ENCODE data around the gene LDLRAP1.
"Not testable (repeated sequence)": the region's sequence is repeated elsewhere in the genome, so short reads cannot be mapped to it uniquely, and the experiment has no call there.

The LDLRAP1 gene

GRCh38 chr1:25543425-25544242 lies at the start of gene LDLRAP1:
Gene LDLRAP1, plus strand, starts transcription at chr1:25543606. Its CDS starts 93 bp downstream, at chr1:25543699.
- peak; percentile 22 for DNase-seq

- DNase-seq = no peak
Observed at GRCh38 chr1:25494952-25495351, 48.5 kb upstream of the LDLRAP1 start.

DNA sequence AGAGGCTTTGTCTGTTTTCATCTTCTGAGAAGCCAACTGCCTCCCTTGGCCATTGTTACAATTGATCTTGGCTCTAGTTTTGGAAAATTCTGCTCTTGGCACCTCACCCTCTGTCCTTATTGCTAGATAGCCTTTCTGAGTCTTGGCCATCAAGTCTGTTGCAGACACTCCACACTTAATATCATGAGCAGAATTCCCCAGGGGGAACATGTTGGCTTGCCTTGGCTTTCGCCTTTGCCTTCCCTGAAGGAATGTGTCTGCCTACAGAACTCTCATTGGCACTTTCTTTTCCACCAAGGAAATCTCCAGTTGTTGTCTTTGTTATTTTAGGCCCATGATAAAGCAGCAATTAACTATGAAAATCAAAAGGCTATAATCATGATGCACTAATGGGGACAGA lies 42.7 kb upstream of the LDLRAP1 start:
- DNase-seq = no peak

DNA sequence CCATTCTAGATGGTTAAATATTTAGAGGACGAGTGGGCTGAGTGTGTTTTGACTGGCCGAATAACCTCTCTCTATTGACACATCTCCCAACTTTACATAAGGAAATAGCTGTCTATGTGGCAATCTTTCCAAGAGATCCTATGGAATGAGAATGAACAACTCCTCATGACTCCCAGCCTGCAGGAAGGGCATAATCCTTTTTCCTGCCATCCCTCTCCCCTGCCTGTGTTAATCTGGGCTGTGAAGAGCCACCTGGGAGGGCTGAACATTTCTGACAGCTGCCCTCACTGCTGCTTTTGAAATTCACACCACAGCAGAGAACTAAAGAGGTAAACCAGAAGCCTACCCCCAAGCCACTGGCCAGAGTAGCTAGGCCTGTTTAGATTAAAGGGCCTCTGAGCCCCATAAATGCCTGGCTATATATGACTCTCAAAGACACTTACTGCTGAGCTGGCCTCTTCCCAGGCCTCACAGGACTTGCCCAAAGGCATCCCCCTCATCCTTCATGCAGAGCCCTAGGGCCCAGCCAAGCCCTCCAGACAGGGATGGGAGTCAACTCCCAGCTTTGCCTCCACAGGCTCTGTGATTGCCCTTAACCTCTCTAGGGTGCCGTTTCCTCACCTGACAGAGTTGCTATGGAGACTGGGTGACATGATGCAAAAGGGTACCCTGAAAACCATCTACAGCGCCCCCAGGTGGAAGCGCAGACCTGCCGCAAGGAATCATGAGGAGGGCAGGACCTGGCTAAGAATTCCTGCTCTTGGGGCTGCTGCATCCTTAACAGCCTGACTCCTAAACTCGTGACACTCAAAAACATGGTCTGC lies 42.0 kb upstream of the LDLRAP1 start:
- DNase-seq = no peak

GRCh38 chr1:25502957-25503356 lies 40.4 kb upstream of the LDLRAP1 start:
- DNase-seq = no peak

DNA sequence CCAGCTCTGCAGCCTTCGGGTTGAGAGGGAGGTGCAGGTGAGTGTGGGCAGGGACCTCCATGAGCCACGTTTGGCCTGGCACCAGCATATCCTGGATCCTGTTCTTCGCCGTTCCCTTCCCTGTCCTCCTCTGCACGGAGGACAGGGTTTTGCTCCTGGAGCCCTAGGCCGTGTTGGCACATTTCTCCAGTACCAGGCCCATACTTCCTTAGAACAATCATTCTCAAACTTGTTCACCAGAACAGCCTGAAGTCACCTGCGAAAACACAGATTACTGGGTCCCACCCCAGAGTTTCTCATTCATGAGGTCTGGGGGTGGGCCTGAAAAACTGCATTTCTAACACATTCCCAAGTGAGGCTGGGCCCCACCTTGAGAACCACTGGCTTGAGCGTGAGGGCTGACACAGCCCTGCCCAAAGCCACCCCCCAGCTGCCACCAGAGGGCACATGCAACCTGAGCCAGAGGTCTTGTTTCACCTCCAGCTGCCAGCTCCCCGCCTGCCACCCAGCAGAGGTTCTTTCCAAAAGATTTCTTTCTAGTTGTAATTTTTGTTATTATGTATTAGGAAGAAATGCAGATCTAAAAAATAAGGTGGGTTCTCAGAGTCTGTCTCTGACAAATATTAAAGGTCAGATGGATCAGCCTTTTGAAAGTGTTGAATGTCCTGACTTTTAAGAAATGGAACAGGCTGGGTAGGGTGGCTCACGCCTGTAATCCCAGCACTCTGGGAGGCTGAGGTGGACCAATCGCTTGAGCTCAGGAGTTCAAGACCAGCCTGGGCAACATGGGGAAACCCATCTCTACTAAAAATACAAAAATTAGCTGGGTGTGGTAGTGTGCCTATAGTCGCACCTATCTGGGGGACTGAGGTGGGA lies 39.6 kb upstream of the LDLRAP1 start:
- DNase-seq = no peak

DNA sequence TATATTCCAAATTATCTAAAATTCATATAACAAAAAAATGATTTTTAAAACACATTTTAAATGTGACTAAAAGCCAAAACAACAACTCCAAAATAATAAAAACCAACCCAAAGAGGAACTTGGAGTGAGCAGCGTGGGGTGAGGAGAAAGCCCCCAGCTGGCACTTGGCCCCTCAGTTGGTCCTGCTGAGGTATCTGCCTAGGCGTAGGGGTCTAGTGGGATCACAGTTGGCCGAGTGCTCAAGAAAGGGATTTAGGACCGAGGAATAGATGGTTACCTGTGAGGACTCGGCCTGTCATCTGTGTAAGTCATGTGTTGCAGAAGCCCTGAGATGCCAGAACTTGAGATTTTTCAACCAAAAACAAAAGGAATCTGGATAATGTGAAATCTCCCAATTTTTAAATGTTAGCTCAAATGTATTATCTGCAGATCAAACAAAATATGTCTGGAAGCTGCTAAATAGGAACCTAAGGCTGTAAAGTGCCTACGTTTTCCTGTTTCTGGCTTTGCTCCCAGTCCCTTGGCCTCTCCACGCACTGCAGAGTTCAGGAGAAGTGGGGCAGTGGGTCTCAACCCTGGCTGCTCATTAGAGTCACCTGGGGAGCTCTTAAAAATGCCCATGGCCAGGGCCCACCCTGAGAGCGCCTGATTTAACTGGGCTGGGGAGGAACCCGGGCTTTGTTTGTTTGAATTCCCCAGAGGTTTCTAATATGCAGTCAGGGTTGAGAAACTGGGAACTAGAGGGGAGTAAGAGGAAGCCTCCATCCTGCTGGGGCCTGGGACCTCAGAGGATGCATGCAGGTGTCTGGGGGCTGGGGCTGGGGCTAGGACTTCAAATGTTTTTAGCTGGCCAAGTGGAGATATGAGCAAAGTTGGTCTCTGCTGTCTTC lies 38.5 kb upstream of the LDLRAP1 start:
- peak; percentile 45 for DNase-seq

DNA sequence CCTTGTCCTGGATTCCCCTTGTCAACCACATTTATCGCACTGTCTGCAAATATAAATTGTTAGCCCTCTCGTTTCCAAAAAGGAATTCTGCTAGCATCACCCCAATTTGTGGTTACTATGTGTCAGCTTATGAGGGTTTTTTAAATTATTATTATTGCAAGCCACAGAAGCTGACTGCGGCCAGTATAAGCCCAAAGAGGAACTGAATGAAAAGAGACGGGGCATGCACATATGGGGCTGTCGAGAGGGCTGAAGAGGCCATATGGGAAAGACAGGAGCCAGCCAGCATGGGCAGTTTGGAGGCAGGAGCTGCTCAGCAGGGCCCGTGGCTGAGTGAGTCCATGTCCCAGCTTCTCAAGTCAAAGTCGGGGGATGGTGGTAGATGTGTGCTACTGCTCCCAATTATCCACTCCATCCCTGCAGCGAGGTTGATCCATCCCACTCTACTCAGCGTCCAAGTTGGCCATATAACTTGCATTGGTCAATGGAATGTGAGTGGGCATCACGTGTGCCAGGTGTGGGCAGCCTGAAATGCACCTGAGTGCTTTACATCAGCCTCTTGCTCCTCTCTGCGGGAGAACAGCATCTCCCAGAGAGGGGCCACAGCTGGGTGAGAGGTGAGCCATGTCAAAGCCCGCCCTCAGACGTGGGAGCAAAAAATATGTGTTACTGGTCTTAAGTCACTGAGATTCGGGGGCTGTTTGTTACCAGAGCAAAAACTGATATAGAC lies 37.6 kb upstream of the LDLRAP1 start:
- no peak for DNase-seq

DNA sequence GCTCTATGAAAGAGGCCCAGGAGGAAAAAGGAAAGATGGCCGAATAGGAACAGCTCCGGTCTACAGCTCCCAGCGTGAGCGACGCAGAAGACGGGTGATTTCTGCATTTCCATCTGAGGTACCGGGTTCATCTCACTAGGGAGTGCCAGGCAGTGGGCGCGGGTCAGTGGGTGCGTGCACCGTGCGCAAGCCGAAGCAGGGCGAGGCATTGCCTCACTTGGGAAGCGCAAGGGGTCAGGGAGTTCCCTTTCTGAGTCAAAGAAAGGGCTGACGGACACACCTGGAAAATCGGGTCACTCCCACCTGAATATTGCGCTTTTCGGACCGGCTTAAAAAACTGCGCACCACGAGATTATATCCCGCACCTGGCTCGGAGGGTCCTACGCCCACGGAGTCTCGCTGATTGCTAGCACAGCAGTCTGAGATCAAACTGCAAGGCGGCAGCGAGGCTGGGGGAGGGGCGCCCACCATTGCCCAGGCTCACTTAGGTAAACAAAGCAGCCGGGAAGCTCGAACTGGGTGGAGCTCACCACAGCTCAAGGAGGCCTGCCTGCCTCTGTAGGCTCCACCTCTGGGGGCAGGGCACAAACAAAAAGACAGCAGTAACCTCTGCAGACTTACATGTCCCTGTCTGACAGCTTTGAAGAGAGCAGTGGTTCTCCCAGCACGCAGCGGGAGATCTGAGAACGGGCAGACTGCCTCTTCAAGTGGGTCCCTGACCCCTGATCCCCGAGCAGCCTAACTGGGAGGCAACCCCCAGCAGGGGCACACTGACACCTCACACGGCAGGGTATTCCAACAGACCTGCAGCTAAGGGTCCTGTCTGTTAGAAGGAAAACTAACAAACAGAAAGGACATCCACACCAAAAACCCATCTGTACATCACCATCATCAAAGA lies 36.6 kb upstream of the LDLRAP1 start:
- DNase-seq = not testable (repeated sequence)

DNA sequence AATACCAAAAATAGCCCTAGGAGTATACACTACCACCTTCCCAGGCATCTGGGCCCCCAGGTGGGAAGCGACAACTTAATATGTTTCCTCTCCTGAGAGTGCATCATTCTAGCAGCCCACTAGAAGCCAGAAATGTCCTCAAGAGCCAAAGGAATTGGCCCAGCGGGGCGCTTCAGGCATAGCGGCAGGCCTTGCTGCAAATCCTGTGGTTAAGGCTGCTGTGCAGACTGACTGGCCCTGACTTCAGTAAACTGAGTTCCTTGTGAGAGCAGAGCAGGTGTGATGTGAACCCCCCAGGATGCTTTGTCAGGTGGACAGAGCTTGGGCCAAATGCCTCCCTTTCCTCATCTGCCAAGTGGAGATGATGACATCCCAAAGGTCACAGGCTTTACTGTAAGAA lies 29.7 kb upstream of the LDLRAP1 start:
- DNase-seq = no peak

GRCh38 chr1:25515033-25515432 lies 28.4 kb upstream of the LDLRAP1 start:
- no peak for DNase-seq

DNA sequence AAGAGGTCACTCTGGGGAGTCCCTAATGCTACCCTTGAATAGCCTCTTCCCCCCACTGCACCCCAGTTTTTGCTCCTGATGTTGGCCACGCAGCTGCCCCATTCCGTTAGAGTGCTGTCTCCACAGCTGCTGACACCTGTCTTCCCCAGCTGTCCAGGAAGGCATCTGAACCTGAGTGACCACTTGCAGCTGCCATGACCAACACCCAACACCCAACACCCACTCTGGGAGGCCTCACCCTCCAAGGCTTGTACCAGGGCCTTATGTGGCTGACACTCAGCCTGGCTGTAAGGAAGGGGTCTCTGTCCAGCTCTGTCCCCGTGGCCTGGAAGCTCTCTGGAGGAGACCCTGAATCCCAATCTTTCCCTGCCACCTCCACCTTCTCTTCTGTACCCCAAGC lies 26.7 kb upstream of the LDLRAP1 start:
- DNase-seq = no peak

GRCh38 chr1:25517476-25518394 lies 25.7 kb upstream of the LDLRAP1 start:
- DNase-seq = no peak

- DNase-seq = no peak
Observed at GRCh38 chr1:25519624-25520023, 23.8 kb upstream of the LDLRAP1 start.

GRCh38 chr1:25520446-25521061 lies 22.9 kb upstream of the LDLRAP1 start:
- DNase-seq = no peak

DNA sequence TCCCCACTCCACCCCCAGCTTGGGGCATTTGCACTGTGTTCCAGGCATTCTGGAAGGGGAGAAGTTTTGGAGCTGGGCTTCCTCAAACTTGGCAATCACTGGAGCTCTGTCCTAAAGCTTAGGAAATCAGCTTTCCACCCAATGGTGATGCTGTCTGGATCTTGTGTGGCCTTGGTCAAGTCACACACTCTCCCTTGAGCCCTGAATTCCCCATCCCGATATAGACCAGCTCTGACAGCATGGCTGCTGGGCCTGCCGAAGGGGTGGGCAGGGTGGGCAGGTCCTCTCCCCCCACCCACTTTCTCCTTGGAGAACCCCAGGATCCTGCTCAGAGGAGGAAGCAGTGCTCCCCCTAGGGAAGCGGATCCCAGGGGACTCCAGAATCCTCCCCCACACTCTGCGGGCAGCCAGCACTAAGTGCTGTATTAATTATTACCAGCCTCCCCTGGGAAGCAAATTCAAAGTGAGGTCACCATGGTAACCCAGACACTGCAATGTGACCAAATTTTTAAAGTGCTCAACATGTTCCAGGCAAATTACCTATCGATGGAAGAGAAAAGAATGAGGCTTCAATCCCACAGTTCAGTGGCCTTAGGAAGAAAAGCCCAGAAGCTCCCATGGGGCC lies 21.3 kb upstream of the LDLRAP1 start:
- DNase-seq = no peak

- no peak for DNase-seq
Observed at GRCh38 chr1:25523542-25523941, 19.9 kb upstream of the LDLRAP1 start.
